NB4 (cell line): Measurements from ENCODE around the gene EIF2D.

Experiments used
- DNase-seq: peaks from one replicate; pipeline ENCODE4 v3.0.0; 2010; ENCODE audit warnings: low read depth
- H3K4me3 ChIP-seq: one replicate; pipeline ENCODE4 v1.5.1; 2011; ENCODE audit warnings: mild to moderate bottlenecking, low read depth, low read length, moderate library complexity
- CTCF ChIP-seq: IDR thresholded peaks from one replicate; pipeline ENCODE4 v1.5.1; 2012; ENCODE audit warnings: low read depth, low read length
- MAX ChIP-seq: IDR thresholded peaks from 2 replicates; pipeline ENCODE4 v1.6.1; 2011; ENCODE audit warnings: low read depth, low read length
- MYC ChIP-seq: IDR thresholded peaks from 2 replicates; pipeline ENCODE4 v1.6.1; 2011; ENCODE audit warnings: low read depth, low read length
- POLR2A ChIP-seq: IDR thresholded peaks from 2 replicates; pipeline ENCODE4 v1.6.1; 2011; ENCODE audit warnings: mild to moderate bottlenecking; ENCODE audit not compliant: insufficient read length; ENCODE audit errors: extremely low read depth

Gene EIF2D

GRCh38 chr1:206555473-206555935 lies 56.8 kb downstream of the EIF2D start:
- DNase-seq = no peak
- TF ChIP-seq MAX (no peak), CTCF (no peak), POLR2A (no peak), MYC (no peak)
- no peak overlapping the region for H3K4me3 ChIP-seq

- no peak for DNase-seq
- H3K4me3 ChIP-seq = no peak overlapping the region
- TF ChIP-seq POLR2A = no peak
- no peak for TF ChIP-seq MAX
- no peak for TF ChIP-seq MYC
- TF ChIP-seq CTCF = no peak
Measured at GRCh38 chr1:206554701-206555472, 57.4 kb downstream of the EIF2D start.

GRCh38 chr1:206554211-206554610 lies 58.1 kb downstream of the EIF2D start:
- TF ChIP-seq MYC (no peak), MAX (no peak), CTCF (no peak), POLR2A (no peak)
- no peak for DNase-seq

GRCh38 chr1:206551986-206552326 lies 60.3 kb downstream of the EIF2D start:
- TF ChIP-seq MYC (no peak), CTCF (no peak), MAX (no peak), POLR2A (no peak)
- H3K4me3 ChIP-seq = no peak overlapping the region
- DNase-seq = no peak

More at GRCh38 chr1:206554211-206554610, 58.1 kb downstream of the EIF2D start:
- no peak overlapping the region for H3K4me3 ChIP-seq

GRCh38 chr1:206551296-206551985 lies 60.8 kb downstream of the EIF2D start:
- H3K4me3 ChIP-seq = no peak overlapping the region
- TF ChIP-seq MYC = no peak
- TF ChIP-seq POLR2A = no peak
- TF ChIP-seq MAX = no peak
- TF ChIP-seq CTCF = no peak
- no peak for DNase-seq

GRCh38 chr1:206550446-206550845 lies 61.8 kb downstream of the EIF2D start:
- H3K4me3 ChIP-seq = no peak overlapping the region
- no peak for DNase-seq

More at GRCh38 chr1:206550446-206550845, 61.8 kb downstream of the EIF2D start:
- no peak for TF ChIP-seq CTCF
- TF ChIP-seq MAX = no peak
- TF ChIP-seq POLR2A = no peak
- no peak for TF ChIP-seq MYC
